Endothelial cell of umbilical vein (primary cell): ENCODE data around the gene ARHGEF6. TPM values are rescaled to one million over a fixed set of nuclear protein-coding genes. Genes with fewer than 3 reads are reported as not detected.

Experiments used
- BruUV-seq: library from RNA; stranded (reverse); fragments of 400-500 nt; replicated peaks from 2 replicates; lab custom pipeline; 2021; lab: Mats Ljungman, UMichigan
- CTCF ChIA-PET: fragments of 300-600, 350-600 bp; sonication (Branson Sonifier 250); formaldehyde crosslinking; loops from one replicate; lab custom pipeline; 2021; ENCODE audit warnings: antibody characterized with exemption, inconsistent platforms; lab: Charles Lee
- POLR2A ChIA-PET: fragments of 300-600, 350-600 bp; sonication (Branson Sonifier 250); formaldehyde crosslinking; loops from one replicate; lab custom pipeline; 2021; ENCODE audit warnings: antibody characterized with exemption, inconsistent platforms; lab: Charles Lee
- DNase-seq: peaks from one replicate; pipeline ENCODE4 v3.0.0-alpha.2; 2011; ENCODE audit warnings: low read depth, low spot score
- FAIRE-seq: peaks from 2 replicates; lab custom pipeline; 2011; peaks lifted over from hg19 to GRCh38; lab: Jason Lieb, UNC
- H2AFZ ChIP-seq: 2 replicates; pipeline ENCODE4 v1.6.0; 2012; ENCODE audit warnings: low read depth, low read length, control low read depth, inconsistent platforms
- H3K27ac ChIP-seq: 2 replicates; pipeline ENCODE4 v1.5.1; 2011; ENCODE audit warnings: low read depth, mild to moderate bottlenecking, control low read depth, low read length, moderate library complexity; ENCODE audit not compliant: insufficient read depth
- H3K27me3 ChIP-seq, 2 experiments: 2 replicates each; pipeline versions ENCODE4 v1.6.0 to v1.6.1; 2011; ENCODE audit warnings: low read length in 2 of 2, mixed read lengths in 1 of 2; ENCODE audit not compliant: control insufficient read depth in 2 of 2, insufficient read depth in 2 of 2
- H3K36me3 ChIP-seq, 2 experiments: 2 replicates in 1 of 2; 3 replicates in 1 of 2; pipeline ENCODE4 v1.5.1; 2011; ENCODE audit warnings: low read length in 2 of 2, mild to moderate bottlenecking in 1 of 2, moderate library complexity in 1 of 2; ENCODE audit not compliant: control insufficient read depth in 2 of 2, insufficient read depth in 2 of 2; ENCODE audit errors: extremely low read depth in 1 of 2
- H3K4me1 ChIP-seq: 3 replicates; pipeline ENCODE4 v1.5.1; 2011; ENCODE audit warnings: mild to moderate bottlenecking, low read length; ENCODE audit not compliant: control insufficient read depth, insufficient read depth; ENCODE audit errors: extremely low read depth
- H3K4me2 ChIP-seq: 2 replicates; pipeline ENCODE4 v1.6.1; 2011; ENCODE audit warnings: low read length, control low read depth, mixed read lengths; ENCODE audit not compliant: insufficient read depth
- H3K4me3 ChIP-seq, 3 experiments: fragments of 200-600 bp in 1 of 3; sonication (generic), shearing (Covaris generic) in 1 of 3; replicated peaks in 1 of 3; 2 replicates each; pipeline ENCODE4 v1.5.1; 2011 to 2016; ENCODE audit warnings: control low read depth in 3 of 3, low read length in 3 of 3, mild to moderate bottlenecking in 2 of 3, inconsistent platforms in 1 of 3, low read depth in 1 of 3, moderate library complexity in 1 of 3; ENCODE audit not compliant: insufficient read depth in 1 of 3
- H3K79me2 ChIP-seq: 2 replicates; pipeline ENCODE4 v1.6.0; 2012; ENCODE audit warnings: low read length, inconsistent platforms; ENCODE audit not compliant: control insufficient read depth, insufficient read depth
- H3K9ac ChIP-seq: replicated peaks from 2 replicates; pipeline ENCODE3; 2011; ENCODE audit warnings: low read length, control low read depth; ENCODE audit not compliant: insufficient read depth; ENCODE audit errors: extremely low read depth
- H3K9me1 ChIP-seq: replicated peaks from 3 replicates; pipeline ENCODE4 v1.6.0; 2011; ENCODE audit warnings: mild to moderate bottlenecking, low read length; ENCODE audit not compliant: control insufficient read depth, insufficient read depth; ENCODE audit errors: extremely low read depth
- H3K9me3 ChIP-seq: replicated peaks from 2 replicates; pipeline ENCODE4 v1.5.1; 2012; ENCODE audit warnings: low read length, inconsistent platforms; ENCODE audit not compliant: control insufficient read depth, insufficient read depth
- H4K20me1 ChIP-seq: replicated peaks from 2 replicates; pipeline ENCODE3; 2011; ENCODE audit warnings: mild to moderate bottlenecking, low read length; ENCODE audit not compliant: control insufficient read depth, insufficient read depth; ENCODE audit errors: extremely low read depth
- CTCF ChIP-seq, 2 donors: IDR thresholded peaks; 1 replicate in 1 of 2; 2 replicates in 1 of 2; pipeline ENCODE4 v1.5.1; 2011; ENCODE audit warnings: low read length in 2 of 2, mild to moderate bottlenecking in 2 of 2, moderate library complexity in 2 of 2, control low read depth in 1 of 2, inconsistent platforms in 1 of 2, low read depth in 1 of 2; ENCODE audit not compliant: insufficient read depth in 1 of 2; ENCODE audit errors: extremely low read depth in 1 of 2
- EZH2 ChIP-seq: IDR thresholded peaks from 2 replicates; pipeline ENCODE4 v1.6.1; 2012; ENCODE audit warnings: borderline replicate concordance, low read depth, mild to moderate bottlenecking, moderate library complexity, low read length, inconsistent platforms; ENCODE audit not compliant: severe bottlenecking
- FOS ChIP-seq: IDR thresholded peaks from 2 replicates; pipeline ENCODE4 v1.6.1; 2011; ENCODE audit warnings: mild to moderate bottlenecking, low read length, moderate library complexity, borderline replicate concordance; ENCODE audit not compliant: insufficient read depth
- GATA2 ChIP-seq: IDR thresholded peaks from 2 replicates; pipeline ENCODE4 v1.7.0; 2011; ENCODE audit warnings: low read depth, mild to moderate bottlenecking, moderate library complexity, mixed read lengths, low read length; ENCODE audit not compliant: insufficient read length, insufficient read depth
- JUN ChIP-seq: IDR thresholded peaks from 2 replicates; pipeline ENCODE4 v1.6.1; 2011; ENCODE audit warnings: borderline replicate concordance, low read depth; ENCODE audit not compliant: insufficient read length, insufficient read depth
- MAX ChIP-seq: IDR thresholded peaks from 2 replicates; pipeline ENCODE4 v1.6.1; 2011; ENCODE audit not compliant: insufficient read depth, insufficient read length
- MYC ChIP-seq: IDR thresholded peaks from one replicate; pipeline ENCODE4 v1.6.1; 2011; ENCODE audit warnings: mild to moderate bottlenecking, low read depth, low read length
- POLR2A ChIP-seq: IDR thresholded peaks from 2 replicates; pipeline ENCODE4 v1.6.1; 2012; ENCODE audit warnings: low read depth, mild to moderate bottlenecking, control low read depth, low read length
- POLR2AphosphoS5 ChIP-seq: IDR thresholded peaks from 2 replicates; pipeline ENCODE4 v1.6.1; 2012; ENCODE audit warnings: low read depth, mild to moderate bottlenecking, control low read depth, low read length, moderate library complexity; ENCODE audit not compliant: insufficient read depth
- dilution Hi-C: fragments of 300-500 bp; cut with MboI; formaldehyde crosslinking; loops from one replicate; pipeline ENCODE4 v1.15.0; 2019; ENCODE audit warnings: low sequenced_read_pairs; ENCODE audit not compliant: extremely low pct_ligation_motif_present
- intact Hi-C: fragments of 100-400 bp; cut with micrococcal nuclease; formaldehyde crosslinking; loops from one replicate; pipeline ENCODE4 v1.10.0; 2022
- polyA plus RNA-seq, 4 experiments: library from polyadenylated mRNA; depleted of rRNA in 3 of 4; stranded (reverse) in 3 of 4; unstranded in 1 of 4; fragments of >200 nt; gene quantifications; 2 replicates each; pipeline versions ENCODE4 v1.2.1 to v1.2.3, GENCODE V29; 2011 to 2012; ENCODE audit warnings: missing spikeins in 1 of 4
- total RNA-seq: library from RNA; stranded (reverse); gene quantifications from 2 replicates; pipeline ENCODE4 v1.2.3, GENCODE V29; 2021

ARHGEF6 gene
- total and polyA plus RNA-seq, 2 donors (not counting 3 experiments of a cell fraction or from before 2014, with no cell fraction given) = 4.9 to 6.4 TPM

GRCh38 chrX:136666088-136666487 is 114.6 kb downstream of the ARHGEF6 start:
- Histone ChIP-seq H3K79me2 (no peaks in the 10 kb centered on the region), H3K27ac (no peak overlapping the region), H3K9me3 (no peaks in the 10 kb centered on the region), H3K27me3 (no peaks in the 10 kb centered on the region), H3K4me3 (no peak overlapping the region), H4K20me1 (no peaks in the 10 kb centered on the region), H3K9ac (no peak overlapping the region), H3K4me1 (no peaks in the 10 kb centered on the region), H2AFZ (no peak overlapping the region), H3K9me1 (no peaks in the 10 kb centered on the region), H3K4me2 (no peak overlapping the region), H3K36me3 (no peaks in the 10 kb centered on the region)
- DNase-seq (no peak), FAIRE-seq (no peak)
- POLR2A ChIA-PET = no interaction called here
- intact Hi-C loops = no loop called here
- dilution Hi-C loops = no loop called here
- BruUV-seq = no TSS peak
- CTCF ChIA-PET = no interaction called here
- no peak for TF ChIP-seq FOS
- no peak for TF ChIP-seq MAX
- no peak for TF ChIP-seq POLR2AphosphoS5
- no peak for TF ChIP-seq CTCF (IDR thresholded peaks at IDR 0.05; ENCODE audit: extremely low read depth in 1 of 2, insufficient read depth in 1 of 2, low read depth in 1 of 2, low read length in 2 of 2)
- no peak for TF ChIP-seq POLR2A
- no peak for TF ChIP-seq EZH2
- TF ChIP-seq JUN = no peak
- no peak for TF ChIP-seq GATA2
- no peak for TF ChIP-seq MYC
